ENCODE measurements around the gene F13B.
"Not testable (repeated sequence)": the region's sequence is repeated elsewhere in the genome, so short reads cannot be mapped to it uniquely, and the experiment has no call there.

The F13B gene

GRCh38 chr1:196993916-196994315, 73.1 kb downstream of the F13B start:
- TF ChIP-seq, protein P1, sequence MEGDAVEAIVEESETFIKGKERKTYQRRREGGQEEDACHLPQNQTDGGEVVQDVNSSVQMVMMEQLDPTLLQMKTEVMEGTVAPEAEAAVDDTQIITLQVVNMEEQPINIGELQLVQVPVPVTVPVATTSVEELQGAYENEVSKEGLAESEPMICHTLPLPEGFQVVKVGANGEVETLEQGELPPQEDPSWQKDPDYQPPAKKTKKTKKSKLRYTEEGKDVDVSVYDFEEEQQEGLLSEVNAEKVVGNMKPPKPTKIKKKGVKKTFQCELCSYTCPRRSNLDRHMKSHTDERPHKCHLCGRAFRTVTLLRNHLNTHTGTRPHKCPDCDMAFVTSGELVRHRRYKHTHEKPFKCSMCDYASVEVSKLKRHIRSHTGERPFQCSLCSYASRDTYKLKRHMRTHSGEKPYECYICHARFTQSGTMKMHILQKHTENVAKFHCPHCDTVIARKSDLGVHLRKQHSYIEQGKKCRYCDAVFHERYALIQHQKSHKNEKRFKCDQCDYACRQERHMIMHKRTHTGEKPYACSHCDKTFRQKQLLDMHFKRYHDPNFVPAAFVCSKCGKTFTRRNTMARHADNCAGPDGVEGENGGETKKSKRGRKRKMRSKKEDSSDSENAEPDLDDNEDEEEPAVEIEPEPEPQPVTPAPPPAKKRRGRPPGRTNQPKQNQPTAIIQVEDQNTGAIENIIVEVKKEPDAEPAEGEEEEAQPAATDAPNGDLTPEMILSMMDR (IDR thresholded peaks at IDR 0.05; ENCODE audit: low read depth, low read length, poor library complexity, severe bottlenecking), result no peak
- no peak for TF ChIP-seq EZH2phosphoT487 (IDR thresholded peaks at IDR 0.05; ENCODE audit: borderline replicate concordance, low read length)
- Histone ChIP-seq H3F3A (ENCODE audit: control insufficient read depth, insufficient read depth) (no peaks in the 10 kb centered on the region), H3K9me3 (ENCODE audit: control insufficient read depth, insufficient read depth, low read length) (no peaks in the 10 kb centered on the region), H3K4me1 (ENCODE audit: control insufficient read depth, low read length) (no peaks in the 10 kb centered on the region), H3K27ac (ENCODE audit: low read depth, low read length) (no peak overlapping the region), H3K36me3 (ENCODE audit: control insufficient read depth, low read length) (no peaks in the 10 kb centered on the region), H4K20me1 (ENCODE audit: control insufficient read depth, insufficient read depth, low read depth, low read length) (no peaks in the 10 kb centered on the region), H3K4me3 (ENCODE audit: low read length) (no peak overlapping the region), H3K79me2 (ENCODE audit: control insufficient read depth, low read length) (no peaks in the 10 kb centered on the region), H3K27me3 (ENCODE audit: control insufficient read depth, low read length) (no peaks in the 10 kb centered on the region), H3K4me2 (ENCODE audit: low read length) (no peak overlapping the region), H3K9me2 (replicated peaks; ENCODE audit: control insufficient read depth, low read length) (no peaks in the 10 kb centered on the region)

- not testable (repeated sequence) for H3F3A ChIP-seq (ENCODE audit: control insufficient read depth, insufficient read depth); H3K4me3 ChIP-seq (ENCODE audit: low read length); H3K27me3 ChIP-seq (ENCODE audit: control insufficient read depth, low read length); H3K79me2 ChIP-seq (ENCODE audit: control insufficient read depth, low read length); H3K4me2 ChIP-seq (ENCODE audit: low read length); H4K20me1 ChIP-seq (ENCODE audit: control insufficient read depth, insufficient read depth, low read depth, low read length); H3K27ac ChIP-seq (ENCODE audit: low read depth, low read length); H3K9me3 ChIP-seq (ENCODE audit: control insufficient read depth, insufficient read depth, low read length); H3K36me3 ChIP-seq (ENCODE audit: control insufficient read depth, low read length); H3K9me2 ChIP-seq (replicated peaks; ENCODE audit: control insufficient read depth, low read length); H3K4me1 ChIP-seq (ENCODE audit: control insufficient read depth, low read length)
Observed at GRCh38 chr1:196991919-196992651, 75.0 kb downstream of the F13B start.

Measured in DOHH2 (cell line).